Colon (tissue), 2 donors: ENCODE results near the gene ANO8.

Experiments
- FAIRE-seq: peaks from 2 replicates; lab custom pipeline; 2012; peaks lifted over from hg19 to GRCh38; lab: Jason Lieb, UNC
- donor health status: control.
- donor health status: control.

ANO8 gene

GRCh38 chr19:17347877-17348276, 13.2 kb upstream of the ANO8 start:
- no peak for FAIRE-seq

- no peak for FAIRE-seq
Measured at GRCh38 chr19:17347361-17347760, 12.7 kb upstream of the ANO8 start.

GRCh38 chr19:17346109-17346671, 11.5 kb upstream of the ANO8 start:
- no peak for FAIRE-seq

- no peak for FAIRE-seq
Measured at GRCh38 chr19:17341845-17342244, 7.2 kb upstream of the ANO8 start.

GRCh38 chr19:17341386-17341785, 6.7 kb upstream of the ANO8 start:
- no peak for FAIRE-seq

GRCh38 chr19:17340871-17341357, 6.3 kb upstream of the ANO8 start:
- no peak for FAIRE-seq

- FAIRE-seq = no peak
Measured at GRCh38 chr19:17340302-17340870, 5.7 kb upstream of the ANO8 start.

- no peak for FAIRE-seq
Measured at GRCh38 chr19:17339088-17339741, 4.6 kb upstream of the ANO8 start.

- no peak for FAIRE-seq
Measured at GRCh38 chr19:17338433-17339078, 3.9 kb upstream of the ANO8 start.

GRCh38 chr19:17337675-17338432, 3.2 kb upstream of the ANO8 start:
- FAIRE-seq = no peak

- FAIRE-seq = peak; percentile 61
Measured at GRCh38 chr19:17336872-17337674, 2.4 kb upstream of the ANO8 start, which contains the start of gene GTPBP3. Gene GTPBP3 (plus strand): TSS chr19:17337553. CDS start chr19:17337612, 59 bp downstream.

GRCh38 chr19:17335575-17335974, 920 bp upstream of the ANO8 start:
- no peak for FAIRE-seq

GRCh38 chr19:17333611-17334413, 843 bp downstream of the ANO8 start:
- FAIRE-seq = no peak

GRCh38 chr19:17332677-17333581, 1.7 kb downstream of the ANO8 start:
- no peak for FAIRE-seq

GRCh38 chr19:17332360-17332676, 2.3 kb downstream of the ANO8 start:
- FAIRE-seq = no peak

- FAIRE-seq = no peak
Measured at GRCh38 chr19:17331045-17331558, 3.6 kb downstream of the ANO8 start.

- no peak for FAIRE-seq
Measured at GRCh38 chr19:17330262-17331044, 4.2 kb downstream of the ANO8 start.

GRCh38 chr19:17329366-17330261, 5.0 kb downstream of the ANO8 start:
- FAIRE-seq = no peak
